ENCODE measurements around the gene FAM228A.

- no peak for TF ChIP-seq EP300 (IDR thresholded peaks at IDR 0.05)
- TF ChIP-seq, protein P1, sequence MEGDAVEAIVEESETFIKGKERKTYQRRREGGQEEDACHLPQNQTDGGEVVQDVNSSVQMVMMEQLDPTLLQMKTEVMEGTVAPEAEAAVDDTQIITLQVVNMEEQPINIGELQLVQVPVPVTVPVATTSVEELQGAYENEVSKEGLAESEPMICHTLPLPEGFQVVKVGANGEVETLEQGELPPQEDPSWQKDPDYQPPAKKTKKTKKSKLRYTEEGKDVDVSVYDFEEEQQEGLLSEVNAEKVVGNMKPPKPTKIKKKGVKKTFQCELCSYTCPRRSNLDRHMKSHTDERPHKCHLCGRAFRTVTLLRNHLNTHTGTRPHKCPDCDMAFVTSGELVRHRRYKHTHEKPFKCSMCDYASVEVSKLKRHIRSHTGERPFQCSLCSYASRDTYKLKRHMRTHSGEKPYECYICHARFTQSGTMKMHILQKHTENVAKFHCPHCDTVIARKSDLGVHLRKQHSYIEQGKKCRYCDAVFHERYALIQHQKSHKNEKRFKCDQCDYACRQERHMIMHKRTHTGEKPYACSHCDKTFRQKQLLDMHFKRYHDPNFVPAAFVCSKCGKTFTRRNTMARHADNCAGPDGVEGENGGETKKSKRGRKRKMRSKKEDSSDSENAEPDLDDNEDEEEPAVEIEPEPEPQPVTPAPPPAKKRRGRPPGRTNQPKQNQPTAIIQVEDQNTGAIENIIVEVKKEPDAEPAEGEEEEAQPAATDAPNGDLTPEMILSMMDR (IDR thresholded peaks at IDR 0.05), result no peak
Measured at GRCh38 chr2:24200799-24201198, 25.9 kb downstream of the FAM228A start.
